ENCODE results near the gene XRCC6.
A peak's percentile ranks its signal among the peaks of the same experiment; 100 is the strongest.
"Not testable (repeated sequence)": the region's sequence is repeated elsewhere in the genome, so short reads cannot be mapped to it uniquely, and the experiment has no call there.

The XRCC6 gene

DNA sequence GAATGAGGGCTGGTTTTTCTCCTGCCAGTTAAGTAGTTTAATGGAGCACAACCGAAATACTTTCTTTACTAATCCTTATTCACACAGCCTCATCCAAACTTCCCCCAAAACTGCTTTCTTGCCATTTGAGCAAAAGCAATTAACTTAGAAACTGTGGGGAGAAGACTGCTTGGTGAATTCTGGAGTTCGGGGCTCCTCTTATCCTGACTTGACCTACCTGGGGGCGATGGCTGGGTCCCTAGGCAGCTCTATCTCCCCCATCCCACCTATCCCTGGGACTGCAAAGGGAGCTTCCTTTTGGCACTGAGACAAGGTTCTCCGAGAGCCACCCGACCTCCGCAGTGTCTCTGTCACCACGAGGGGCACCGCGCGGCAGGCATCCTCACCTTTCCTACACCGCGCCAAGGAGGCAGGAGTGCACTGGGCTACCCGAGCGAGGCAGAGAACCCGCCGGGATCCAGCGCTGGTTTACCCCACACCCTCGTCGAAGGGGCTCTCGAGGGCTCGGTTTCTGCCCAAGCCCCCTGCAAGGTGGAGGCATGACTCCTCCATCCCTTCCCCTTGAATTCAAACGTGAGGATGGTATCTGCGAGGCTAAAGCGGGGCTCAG is 1.0 kb upstream of the XRCC6 start:
- TF ChIP-seq POLR2A (IDR thresholded peaks at IDR 0.05; ENCODE audit: low read depth, low read length), result no peak
- no peak for FAIRE-seq
- no peak for DNase-seq (ENCODE audit: insufficient read length, low spot score)

DNA sequence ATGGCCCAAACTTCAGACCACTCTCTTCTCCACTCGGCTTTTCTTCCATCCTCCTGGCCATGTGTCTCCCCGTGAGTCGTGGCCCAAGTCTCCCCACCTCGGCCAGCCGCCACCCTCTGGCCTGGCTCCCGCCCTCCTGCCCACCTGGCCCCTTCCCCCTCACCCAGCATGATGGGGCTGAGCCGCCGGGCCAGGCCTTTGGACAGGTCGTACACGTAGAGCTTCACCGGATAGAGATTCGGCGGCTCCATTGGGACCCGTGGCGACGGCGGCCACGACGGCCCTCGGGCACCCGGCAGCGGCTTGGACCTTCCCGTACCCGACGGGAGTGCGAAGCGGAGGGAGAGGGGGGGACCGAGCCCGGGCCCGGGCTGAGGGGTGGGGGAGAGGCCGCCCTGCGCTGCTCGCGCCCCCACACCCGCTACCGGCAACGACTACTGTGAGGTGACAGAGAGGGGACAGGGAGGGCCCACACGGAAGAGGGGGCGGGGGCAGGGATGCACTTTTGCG is 451 bp upstream of the XRCC6 start, which contains the start of gene DESI1:
Gene DESI1, minus strand, starts transcription at position 455 of the 510 bp plus-strand sequence. Its CDS starts 204 bp downstream, at position 251.
- FAIRE-seq (no peak), DNase-seq (ENCODE audit: insufficient read length, low spot score) (no peak)
- TF ChIP-seq POLR2A (IDR thresholded peaks at IDR 0.05; ENCODE audit: low read depth, low read length), result peak; percentile 54

DNA sequence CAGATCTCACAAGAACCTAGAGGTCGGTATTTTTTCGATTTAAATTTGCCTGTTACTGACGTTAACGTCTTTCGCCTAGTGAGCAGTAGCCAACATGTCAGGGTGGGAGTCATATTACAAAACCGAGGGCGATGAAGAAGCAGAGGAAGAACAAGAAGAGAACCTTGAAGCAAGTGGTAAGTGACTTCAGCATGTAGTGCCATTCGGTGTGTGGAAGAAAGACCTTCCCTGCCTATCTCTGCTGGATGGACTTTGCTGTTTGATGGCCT is 750 bp downstream of the XRCC6 start:
- no peak for FAIRE-seq
- TF ChIP-seq POLR2A (IDR thresholded peaks at IDR 0.05; ENCODE audit: low read depth, low read length), result no peak
- no peak for DNase-seq (ENCODE audit: insufficient read length, low spot score)

DNA sequence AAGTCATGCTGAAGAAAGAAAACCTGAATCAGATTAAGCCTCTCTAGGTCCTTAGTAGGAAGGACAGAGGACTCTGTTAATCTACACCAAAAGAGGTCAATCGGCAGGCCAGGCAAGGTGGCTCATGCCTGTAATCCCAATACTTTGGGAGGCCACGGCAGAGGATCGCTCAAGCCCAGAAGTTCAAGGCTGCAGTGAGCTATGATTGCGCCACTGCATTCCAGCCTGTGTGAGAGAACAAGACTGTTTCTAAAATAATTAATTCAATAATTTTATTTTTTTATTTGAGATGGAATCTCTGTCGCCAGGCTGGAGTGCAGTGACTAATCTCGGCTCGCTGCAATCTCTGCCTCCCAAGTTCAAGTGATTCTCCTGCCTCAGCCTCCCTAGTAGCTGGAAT is 4.5 kb downstream of the XRCC6 start:
- FAIRE-seq (no peak), DNase-seq (ENCODE audit: insufficient read length, low spot score) (no peak)
- TF ChIP-seq POLR2A (IDR thresholded peaks at IDR 0.05; ENCODE audit: low read depth, low read length), result no peak

DNA sequence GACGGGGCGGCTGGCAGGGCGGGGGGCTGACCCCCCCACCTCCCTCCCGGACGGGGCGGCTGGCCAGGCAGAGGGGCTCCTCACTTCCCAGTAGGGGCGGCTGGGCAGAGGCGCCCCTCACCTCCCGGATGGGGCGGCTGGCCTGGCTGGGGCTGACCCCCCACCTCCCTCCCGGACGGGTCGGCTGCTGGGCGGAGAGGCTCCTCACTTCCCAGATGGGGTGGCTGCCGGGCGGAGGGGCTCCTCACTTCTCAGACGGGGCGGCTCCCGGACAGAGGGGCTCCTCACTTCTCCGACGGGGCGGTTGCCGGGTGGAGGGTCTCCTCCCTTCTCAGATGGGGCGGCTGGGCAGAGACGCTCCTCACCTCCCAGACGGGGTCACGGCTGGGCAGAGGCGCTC is 10.0 kb downstream of the XRCC6 start:
- not testable (repeated sequence) for DNase-seq (ENCODE audit: insufficient read length, low spot score); FAIRE-seq

DNA sequence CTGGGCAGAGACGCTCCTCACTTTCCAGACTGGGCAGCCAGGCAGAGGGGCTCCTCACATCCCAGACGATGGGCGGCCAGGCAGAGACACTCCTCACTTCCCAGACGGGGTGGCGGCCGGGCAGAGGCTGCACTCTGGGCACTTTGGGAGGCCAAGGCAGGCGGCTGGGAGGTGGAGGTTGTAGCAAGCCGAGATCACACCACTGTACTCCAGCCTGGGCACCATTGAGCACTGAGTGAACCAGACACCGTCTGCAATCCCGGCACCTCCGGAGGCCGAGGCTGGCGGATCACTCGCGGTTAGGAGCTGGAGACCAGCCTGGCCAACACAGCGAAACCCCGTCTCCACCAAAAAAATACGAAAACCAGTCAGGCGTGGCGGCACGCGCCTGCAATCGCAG is 10.5 kb downstream of the XRCC6 start:
- DNase-seq (ENCODE audit: insufficient read length, low spot score); FAIRE-seq: not testable (repeated sequence)

DNA sequence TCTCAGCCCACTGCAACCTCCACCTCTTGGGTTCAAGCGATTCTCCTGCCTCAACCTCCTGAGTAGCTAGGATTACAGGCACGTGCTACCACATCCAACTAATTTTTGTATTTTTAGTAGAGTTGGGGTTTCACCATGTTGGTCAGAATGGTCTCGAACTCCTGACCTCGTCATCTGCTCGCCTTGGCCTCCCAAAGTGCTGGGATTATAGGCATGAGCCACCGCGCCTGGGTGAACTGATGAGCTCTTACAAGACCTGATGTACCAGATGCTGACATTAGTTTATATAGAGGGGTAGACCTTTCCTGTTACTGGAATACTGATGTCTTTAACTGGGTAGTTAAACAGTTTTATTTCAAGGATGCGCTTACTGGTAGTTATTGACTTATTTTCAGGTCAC is 13.5 kb downstream of the XRCC6 start:
- FAIRE-seq; DNase-seq (ENCODE audit: insufficient read length, low spot score): not testable (repeated sequence)

DNA sequence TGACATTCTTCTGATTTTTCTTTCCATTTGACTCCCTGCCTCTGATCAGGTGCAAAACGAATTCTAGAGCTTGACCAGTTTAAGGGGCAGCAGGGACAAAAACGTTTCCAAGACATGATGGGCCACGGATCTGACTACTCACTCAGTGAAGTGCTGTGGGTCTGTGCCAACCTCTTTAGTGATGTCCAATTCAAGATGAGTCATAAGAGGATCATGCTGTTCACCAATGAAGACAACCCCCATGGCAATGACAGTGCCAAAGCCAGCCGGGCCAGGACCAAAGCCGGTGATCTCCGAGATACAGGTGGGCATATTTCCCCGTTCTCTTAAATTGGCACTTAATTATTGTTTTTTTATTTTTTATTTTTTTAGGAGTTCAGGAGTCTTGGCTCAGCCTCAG is 15.4 kb downstream of the XRCC6 start:
- FAIRE-seq, result peak; percentile 91
- no peak for DNase-seq (ENCODE audit: insufficient read length, low spot score)
- no peak for TF ChIP-seq POLR2A (IDR thresholded peaks at IDR 0.05; ENCODE audit: low read depth, low read length)

DNA sequence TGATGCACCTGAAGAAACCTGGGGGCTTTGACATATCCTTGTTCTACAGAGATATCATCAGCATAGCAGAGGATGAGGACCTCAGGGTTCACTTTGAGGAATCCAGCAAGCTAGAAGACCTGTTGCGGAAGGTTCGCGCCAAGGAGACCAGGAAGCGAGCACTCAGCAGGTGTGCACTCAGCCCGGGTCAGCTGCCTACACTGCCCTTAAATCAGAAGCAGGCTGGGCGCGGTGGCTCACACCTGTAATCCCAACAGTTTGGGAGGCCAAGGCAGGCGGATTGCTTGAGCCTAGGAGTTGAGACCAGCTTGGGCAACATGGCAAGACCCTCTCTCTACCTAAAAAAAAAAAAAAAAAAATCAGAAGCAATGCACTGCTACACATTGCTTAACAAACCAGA is 16.5 kb downstream of the XRCC6 start:
- not testable (repeated sequence) for DNase-seq (ENCODE audit: insufficient read length, low spot score); FAIRE-seq

DNA sequence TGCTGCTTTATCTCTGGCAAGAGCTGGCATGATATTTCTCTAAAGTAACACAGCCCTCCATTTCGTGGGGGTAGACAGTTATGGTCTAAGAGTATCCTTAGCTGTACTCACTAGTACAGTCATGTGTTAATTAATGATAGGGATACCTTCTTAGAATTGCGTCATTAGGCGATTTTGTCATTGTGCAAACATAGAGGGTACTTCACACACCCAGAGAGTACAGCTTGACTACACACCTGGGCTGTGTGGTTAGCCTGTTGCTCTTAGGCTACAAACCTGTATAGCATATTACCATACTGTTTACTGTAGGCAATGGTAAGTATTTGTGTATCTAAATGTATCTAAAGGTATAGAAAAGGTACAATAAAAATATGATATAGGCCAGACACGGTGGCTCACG is 17.0 kb downstream of the XRCC6 start:
- no peak for TF ChIP-seq POLR2A (IDR thresholded peaks at IDR 0.05; ENCODE audit: low read depth, low read length)
- FAIRE-seq (no peak), DNase-seq (ENCODE audit: insufficient read length, low spot score) (no peak)

DNA sequence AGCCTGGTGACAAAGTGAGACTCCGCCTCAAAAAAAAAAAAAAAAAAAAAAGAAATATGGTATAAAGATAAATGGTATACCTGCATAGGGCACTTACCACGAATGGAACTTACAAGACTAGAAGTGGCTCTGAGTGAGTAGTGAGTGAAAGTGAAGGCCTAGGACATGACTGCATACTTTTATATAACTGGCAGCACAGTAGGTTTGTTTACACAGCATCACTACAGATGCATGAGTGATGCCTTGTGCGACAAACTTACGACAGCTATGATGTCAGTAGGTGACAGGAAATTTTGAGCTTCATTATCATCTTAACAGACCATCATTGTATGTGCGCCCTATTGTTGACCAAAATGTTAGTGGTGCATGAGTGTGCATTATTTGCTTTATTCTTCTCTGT is 17.7 kb downstream of the XRCC6 start:
- DNase-seq (ENCODE audit: insufficient read length, low spot score) (no peak), FAIRE-seq (no peak)
- no peak for TF ChIP-seq POLR2A (IDR thresholded peaks at IDR 0.05; ENCODE audit: low read depth, low read length)

DNA sequence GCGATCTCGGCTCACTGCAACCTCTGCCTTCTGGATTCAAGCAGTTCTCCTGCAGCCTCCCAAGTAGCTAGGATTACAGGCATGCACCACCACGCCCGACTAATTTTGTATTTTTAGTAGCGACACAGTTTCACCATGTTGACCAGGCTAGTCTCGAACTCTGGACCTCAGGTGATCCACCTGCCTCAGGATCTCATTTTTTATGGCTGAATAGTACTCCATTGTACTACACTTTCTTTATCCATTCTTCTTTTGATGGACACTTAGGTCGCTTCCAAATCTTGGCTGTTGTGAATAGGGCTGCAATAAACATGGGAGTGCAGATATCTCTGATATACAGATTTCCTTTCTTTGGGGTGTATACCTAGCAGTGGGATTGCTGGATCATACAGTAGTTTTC is 20.8 kb downstream of the XRCC6 start:
- DNase-seq (ENCODE audit: insufficient read length, low spot score) (no peak), FAIRE-seq (no peak)
- TF ChIP-seq POLR2A (IDR thresholded peaks at IDR 0.05; ENCODE audit: low read depth, low read length), result no peak

DNA sequence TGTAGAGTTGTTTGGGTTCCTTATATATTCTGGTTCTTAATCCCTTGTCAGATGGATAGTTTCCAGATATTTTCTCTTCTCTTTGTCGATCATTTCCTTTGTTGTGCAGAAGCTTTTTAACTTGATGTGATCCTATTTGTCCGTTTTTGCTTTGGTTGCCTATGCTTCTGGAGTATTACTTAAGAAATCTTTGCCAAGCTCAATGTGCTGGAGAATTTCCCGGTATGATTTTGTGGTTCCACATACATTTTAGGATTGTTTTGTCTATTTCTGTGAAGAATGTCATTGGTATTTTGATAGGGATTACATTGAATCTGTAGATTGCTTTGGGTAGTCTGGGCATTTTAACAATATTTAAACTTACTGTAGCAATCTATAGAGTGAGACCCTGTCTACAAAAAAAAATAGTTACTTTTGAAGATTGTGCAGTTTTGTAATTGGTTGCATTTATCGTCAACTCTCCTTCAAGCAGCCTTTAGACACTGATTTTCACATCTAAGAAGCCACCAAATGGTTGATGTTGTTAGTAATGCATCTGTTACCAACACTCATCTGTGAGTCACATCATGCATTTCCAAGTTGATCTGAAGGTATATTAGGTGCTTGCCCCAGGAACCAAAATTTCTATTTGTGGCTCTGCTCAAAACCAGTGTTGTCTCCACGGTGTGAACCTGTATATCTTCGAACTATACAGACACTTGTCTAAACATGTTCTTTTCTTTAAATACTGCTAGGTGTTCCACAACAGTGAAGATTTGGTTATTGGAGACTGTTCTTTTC is 21.4 kb downstream of the XRCC6 start:
- no peak for FAIRE-seq
- no peak for TF ChIP-seq POLR2A (IDR thresholded peaks at IDR 0.05; ENCODE audit: low read depth, low read length)
- DNase-seq (ENCODE audit: insufficient read length, low spot score), result no peak

DNA sequence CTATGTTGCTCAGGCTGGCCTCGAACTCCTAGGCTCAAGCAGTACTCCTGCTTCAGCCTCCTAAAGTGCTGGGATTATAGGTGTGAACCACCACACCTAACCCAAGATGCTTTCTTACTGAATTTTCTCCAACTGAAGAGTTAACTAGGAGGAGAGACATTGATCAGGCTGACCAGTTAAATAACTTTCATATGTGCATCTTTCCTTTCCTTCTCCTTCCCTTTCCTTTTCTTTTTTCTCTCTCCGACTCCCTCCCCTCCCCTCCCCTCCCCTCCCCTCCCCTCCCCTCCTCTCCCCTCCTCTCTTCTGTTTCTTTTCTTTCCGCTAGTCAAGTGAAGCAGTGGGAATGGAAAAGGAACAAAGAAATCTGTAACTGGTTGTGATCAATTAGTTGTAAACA is 26.7 kb downstream of the XRCC6 start:
- DNase-seq (ENCODE audit: insufficient read length, low spot score) (no peak), FAIRE-seq (no peak)
- TF ChIP-seq POLR2A (IDR thresholded peaks at IDR 0.05; ENCODE audit: low read depth, low read length), result no peak

DNA sequence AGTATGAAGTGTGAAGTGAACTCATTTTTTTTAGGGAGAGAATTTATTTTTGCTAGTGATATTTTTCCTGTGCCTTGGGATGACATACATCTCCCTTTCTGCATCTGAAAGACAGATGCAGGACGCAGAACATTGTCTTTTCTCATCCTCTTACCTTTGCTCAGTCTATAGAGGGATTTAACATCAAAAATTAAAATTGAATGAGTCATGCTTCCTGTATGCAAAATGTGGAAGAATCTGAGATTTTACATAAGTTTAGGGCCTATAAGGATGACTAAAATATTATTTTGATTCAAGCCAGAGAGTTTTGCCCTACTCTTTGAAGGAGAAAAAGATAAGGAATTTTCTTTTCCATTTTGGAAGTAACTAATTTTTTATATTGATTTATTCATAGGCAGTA is 27.3 kb downstream of the XRCC6 start:
- no peak for TF ChIP-seq POLR2A (IDR thresholded peaks at IDR 0.05; ENCODE audit: low read depth, low read length)
- DNase-seq (ENCODE audit: insufficient read length, low spot score), result no peak
- FAIRE-seq, result no peak
